Keratinocyte (primary cell): Measurements from ENCODE around the gene MED12L.

Experiments
- EZH2 ChIP-seq: IDR thresholded peaks from one replicate; pipeline ENCODE4 v1.6.1; 2012; ENCODE audit warnings: inconsistent platforms, mild to moderate bottlenecking, low read length, moderate library complexity
- TF ChIP-seq, protein P1 (sequence below), 3 experiments: IDR thresholded peaks in 1 of 3; conservative IDR thresholded peaks in 1 of 3; optimal IDR thresholded peaks in 1 of 3; 2 replicates in 2 of 3; 3 replicates in 1 of 3; pipeline versions ENCODE3 to v1.5.1; 2011; ENCODE audit warnings: low read length in 3 of 3, mild to moderate bottlenecking in 3 of 3, moderate library complexity in 2 of 3, control low read depth in 1 of 3, inconsistent platforms in 1 of 3; ENCODE audit not compliant: insufficient read depth in 2 of 3; ENCODE audit errors: extremely low read depth in 1 of 3

DNA sequence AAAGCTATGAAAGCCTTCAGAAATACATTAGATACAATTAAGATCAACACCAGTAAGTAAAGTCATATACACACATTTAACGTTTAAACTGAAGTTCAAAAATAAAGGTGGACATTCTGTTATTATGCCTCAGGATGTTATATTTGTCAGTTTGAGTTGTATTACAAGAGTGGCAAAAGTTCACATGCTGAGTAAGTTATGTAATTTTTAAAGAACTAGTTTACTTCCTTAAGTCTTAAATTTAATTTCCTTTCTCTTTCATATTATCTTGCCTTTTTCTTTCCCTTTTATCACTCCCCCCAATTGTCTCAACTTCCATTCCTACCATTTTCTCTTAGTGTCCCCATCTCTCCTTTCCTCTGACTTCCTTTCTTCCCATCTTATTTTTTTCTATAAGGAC, 236.1 kb downstream of the MED12L start:
- no peak for TF ChIP-seq EZH2
- TF ChIP-seq, protein P1, sequence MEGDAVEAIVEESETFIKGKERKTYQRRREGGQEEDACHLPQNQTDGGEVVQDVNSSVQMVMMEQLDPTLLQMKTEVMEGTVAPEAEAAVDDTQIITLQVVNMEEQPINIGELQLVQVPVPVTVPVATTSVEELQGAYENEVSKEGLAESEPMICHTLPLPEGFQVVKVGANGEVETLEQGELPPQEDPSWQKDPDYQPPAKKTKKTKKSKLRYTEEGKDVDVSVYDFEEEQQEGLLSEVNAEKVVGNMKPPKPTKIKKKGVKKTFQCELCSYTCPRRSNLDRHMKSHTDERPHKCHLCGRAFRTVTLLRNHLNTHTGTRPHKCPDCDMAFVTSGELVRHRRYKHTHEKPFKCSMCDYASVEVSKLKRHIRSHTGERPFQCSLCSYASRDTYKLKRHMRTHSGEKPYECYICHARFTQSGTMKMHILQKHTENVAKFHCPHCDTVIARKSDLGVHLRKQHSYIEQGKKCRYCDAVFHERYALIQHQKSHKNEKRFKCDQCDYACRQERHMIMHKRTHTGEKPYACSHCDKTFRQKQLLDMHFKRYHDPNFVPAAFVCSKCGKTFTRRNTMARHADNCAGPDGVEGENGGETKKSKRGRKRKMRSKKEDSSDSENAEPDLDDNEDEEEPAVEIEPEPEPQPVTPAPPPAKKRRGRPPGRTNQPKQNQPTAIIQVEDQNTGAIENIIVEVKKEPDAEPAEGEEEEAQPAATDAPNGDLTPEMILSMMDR (optimal IDR thresholded peaks at IDR 0.05 in 1 of 3, IDR thresholded peaks at IDR 0.05 in 1 of 3, conservative IDR thresholded peaks at IDR 0.05 in 1 of 3; ENCODE audit: extremely low read depth in 1 of 3, insufficient read depth in 2 of 3, low read length in 3 of 3) = no peak
